Ascending aorta (tissue), 2 donors: ENCODE measurements around the gene DTWD2. TPM values are rescaled to one million over a fixed set of nuclear protein-coding genes. Genes with fewer than 3 reads are reported as not detected.

Source experiments
- DNase-seq, 2 donors: peaks; one replicate each; pipeline ENCODE4 v3.0.0-alpha.2; 2019; ENCODE audit warnings: low spot score in 2 of 2
- H3K27ac ChIP-seq, 2 donors: fragments of 200-600 bp; sonication (generic); one replicate each; pipeline ENCODE4 v1.5.1; 2016 to 2017; ENCODE audit warnings: mild to moderate bottlenecking in 1 of 2
- H3K27me3 ChIP-seq: fragments of 200-600 bp; sonication (generic); one replicate; pipeline ENCODE4 v1.5.1; 2017
- H3K36me3 ChIP-seq, 2 donors: fragments of 200-600 bp; sonication (generic); one replicate each; pipeline ENCODE4 v1.5.1; 2016
- H3K4me1 ChIP-seq, 2 donors: fragments of 200-600 bp; sonication (generic); one replicate each; pipeline ENCODE4 v1.5.1; 2016 to 2017; ENCODE audit warnings: mild to moderate bottlenecking in 1 of 2
- H3K4me3 ChIP-seq, 2 donors: fragments of 200-600 bp; sonication (generic); one replicate each; pipeline ENCODE4 v1.5.1; 2016 to 2017; ENCODE audit warnings: mild to moderate bottlenecking in 1 of 2
- H3K9me3 ChIP-seq, 2 donors: fragments of 200-600 bp; sonication (generic); one replicate each; pipeline ENCODE4 v1.5.1; 2016
- CTCF ChIP-seq, 3 experiments: fragments of 200-600 bp in 2 of 3; fragments of 450-650 bp in 1 of 3; sonication (generic) in 2 of 3; IDR thresholded peaks; one replicate each; pipeline ENCODE4 v1.5.1; 2016 to 2019; ENCODE audit warnings: antibody characterized with exemption in 3 of 3, mild to moderate bottlenecking in 1 of 3, moderate library complexity in 1 of 3
- intact Hi-C: fragments of 100-400 bp; cut with DNase I; formaldehyde crosslinking; loops from one replicate; pipeline ENCODE4 v1.15.1; 2023
- total RNA-seq: library from RNA; depleted of rRNA; stranded (reverse); fragments of >200 nt; gene quantifications from one replicate; pipeline ENCODE4 v1.1.0, GENCODE V29; 2016

Gene DTWD2
- total RNA-seq, 1 donor from 2014 or later = 0.11 TPM

GRCh38 chr5:118806571-118806970 lies 181.8 kb downstream of the DTWD2 start:
- Histone ChIP-seq H3K9me3 (peaks cover 0 to 8% of the 10 kb centered on the region in 2 donors), H3K27me3 (no peaks in the 10 kb centered on the region), H3K27ac (no peak overlapping the region), H3K36me3 (no peaks in the 10 kb centered on the region), H3K4me3 (no peak overlapping the region), H3K4me1 (no peaks in the 10 kb centered on the region)
- no peak for TF ChIP-seq CTCF (IDR thresholded peaks at IDR 0.05)
- intact Hi-C loops = no loop called here
- no peak for DNase-seq

- Histone ChIP-seq H3K4me3 (no peak overlapping the region), H3K36me3 (no peaks in the 10 kb centered on the region), H3K9me3 (no peaks in the 10 kb centered on the region), H3K27me3 (no peaks in the 10 kb centered on the region), H3K27ac (no peak overlapping the region), H3K4me1 (no peaks in the 10 kb centered on the region)
- no peak for TF ChIP-seq CTCF (IDR thresholded peaks at IDR 0.05)
- intact Hi-C loops = no loop called here
- no peak for DNase-seq
Observed at GRCh38 chr5:118802335-118802734, 186.0 kb downstream of the DTWD2 start.

GRCh38 chr5:118796081-118796480 lies 192.3 kb downstream of the DTWD2 start:
- intact Hi-C loops = no loop called here
- Histone ChIP-seq H3K4me1 (no peaks in the 10 kb centered on the region), H3K27me3 (no peaks in the 10 kb centered on the region), H3K9me3 (no peaks in the 10 kb centered on the region), H3K36me3 (no peaks in the 10 kb centered on the region), H3K4me3 (no peak overlapping the region), H3K27ac (no peak overlapping the region)
- DNase-seq = no peak
- TF ChIP-seq CTCF (IDR thresholded peaks at IDR 0.05) = no peak

- H3K27ac ChIP-seq = no peak overlapping the region
- no peak for DNase-seq
- no peaks in the 10 kb centered on the region for H3K9me3 ChIP-seq
- H3K4me3 ChIP-seq = no peak overlapping the region
- intact Hi-C loops = loop anchor here (5.0 kb wide), 1 partner anchor 1337 kb away; no protein-coding TSS in a partner anchor
- TF ChIP-seq CTCF (IDR thresholded peaks at IDR 0.05) = no peak
- H3K4me1 ChIP-seq = no peaks in the 10 kb centered on the region
- H3K36me3 ChIP-seq = no peaks in the 10 kb centered on the region
- H3K27me3 ChIP-seq = no peaks in the 10 kb centered on the region
Observed at GRCh38 chr5:118794281-118794680, 194.1 kb downstream of the DTWD2 start.

- Histone ChIP-seq H3K4me1 (no peaks in the 10 kb centered on the region), H3K4me3 (no peak overlapping the region), H3K36me3 (no peaks in the 10 kb centered on the region), H3K27ac (no peak overlapping the region), H3K9me3 (no peaks in the 10 kb centered on the region), H3K27me3 (no peaks in the 10 kb centered on the region)
- TF ChIP-seq CTCF (IDR thresholded peaks at IDR 0.05) = no peak
- intact Hi-C loops = loop anchor here (5.0 kb wide), 1 partner anchor 1336 kb away; no protein-coding TSS in a partner anchor
- DNase-seq = no peak
Observed at GRCh38 chr5:118793652-118794051, 194.7 kb downstream of the DTWD2 start.

GRCh38 chr5:118793091-118793490 lies 195.3 kb downstream of the DTWD2 start:
- intact Hi-C loops = loop anchor here (5.0 kb wide), 1 partner anchor 1336 kb away; no protein-coding TSS in a partner anchor
- no peak for DNase-seq
- Histone ChIP-seq H3K36me3 (no peaks in the 10 kb centered on the region), H3K27me3 (no peaks in the 10 kb centered on the region), H3K4me3 (no peak overlapping the region), H3K9me3 (no peaks in the 10 kb centered on the region), H3K27ac (no peak overlapping the region), H3K4me1 (no peaks in the 10 kb centered on the region)
- TF ChIP-seq CTCF (IDR thresholded peaks at IDR 0.05) = no peak
